H7 (cell line): ENCODE measurements around the gene TMPRSS13. TPM values are rescaled to one million over a fixed set of nuclear protein-coding genes. Genes with fewer than 3 reads are reported as not detected.

ENCODE experiments used
- DNase-seq: peaks from one replicate; pipeline ENCODE4 v3.0.0; 2012
- H3K27me3 ChIP-seq: 2 replicates; pipeline ENCODE4 v1.6.0; 2011; ENCODE audit warnings: mild to moderate bottlenecking, low read length; ENCODE audit not compliant: control insufficient read depth, insufficient read depth
- H3K36me3 ChIP-seq: replicated peaks from 2 replicates; pipeline ENCODE4 v1.5.1; 2011; ENCODE audit warnings: low read length; ENCODE audit not compliant: control insufficient read depth, insufficient read depth
- H3K4me3 ChIP-seq: 2 replicates; pipeline ENCODE4 v1.5.1; 2011; ENCODE audit warnings: low read depth, mild to moderate bottlenecking, control low read depth, low read length, moderate library complexity; ENCODE audit not compliant: insufficient read depth
- total RNA-seq: library from RNA; depleted of rRNA; stranded (reverse); fragments of >200 nt; shearing (Covaris generic); gene quantifications from 2 replicates; pipeline ENCODE4 v1.2.3, GENCODE V29; 2014

The TMPRSS13 gene
- total RNA-seq, 1 experiment from 2014 or later: 0.31 TPM

- Histone ChIP-seq H3K27me3 (no peaks in the 10 kb centered on the region), H3K4me3 (no peak overlapping the region), H3K36me3 (no peaks in the 10 kb centered on the region)
- DNase-seq: no peak
These were observed 44.2 kb downstream of the TMPRSS13 start for GRCh38 chr11:117884994-117885393.

- DNase-seq: no peak
- H3K4me3 ChIP-seq: no peak overlapping the region
- no peaks in the 10 kb centered on the region for H3K36me3 ChIP-seq
- peaks cover 4% of the 10 kb centered on the region; the same call in 1 of the 2 replicates for H3K27me3 ChIP-seq
These were observed 46.1 kb downstream of the TMPRSS13 start for GRCh38 chr11:117883063-117883462.

- no peak for DNase-seq
- peaks cover 10% of the 10 kb centered on the region for H3K27me3 ChIP-seq
- H3K4me3 ChIP-seq: no peak overlapping the region
- H3K36me3 ChIP-seq: no peaks in the 10 kb centered on the region
These were observed 46.8 kb downstream of the TMPRSS13 start for GRCh38 chr11:117882311-117882905.

- no peak for DNase-seq
- Histone ChIP-seq H3K36me3 (no peaks in the 10 kb centered on the region), H3K27me3 (peaks cover 20% of the 10 kb centered on the region), H3K4me3 (no peak overlapping the region)
These were observed 48.0 kb downstream of the TMPRSS13 start for GRCh38 chr11:117881217-117881616.

- Histone ChIP-seq H3K27me3 (peaks cover 31% of the 10 kb centered on the region), H3K36me3 (no peaks in the 10 kb centered on the region), H3K4me3 (no peak overlapping the region)
- no peak for DNase-seq
These were observed 49.4 kb downstream of the TMPRSS13 start for GRCh38 chr11:117879516-117880480.

GRCh38 chr11:117878939-117879475 is 50.2 kb downstream of the TMPRSS13 start:
- H3K36me3 ChIP-seq: no peaks in the 10 kb centered on the region
- H3K4me3 ChIP-seq: no peak overlapping the region
- DNase-seq: no peak
- H3K27me3 ChIP-seq: peaks cover 37% of the 10 kb centered on the region

GRCh38 chr11:117878314-117878938 is 50.8 kb downstream of the TMPRSS13 start:
- Histone ChIP-seq H3K27me3 (peaks cover 39% of the 10 kb centered on the region), H3K4me3 (no peak overlapping the region), H3K36me3 (no peaks in the 10 kb centered on the region)
- DNase-seq: no peak

- Histone ChIP-seq H3K36me3 (no peaks in the 10 kb centered on the region), H3K4me3 (peak overlapping the region; percentile 72), H3K27me3 (peaks cover 39% of the 10 kb centered on the region)
- peak; percentile 63 for DNase-seq
These were observed 52.0 kb downstream of the TMPRSS13 start for GRCh38 chr11:117877120-117877784.

- H3K27me3 ChIP-seq: peaks cover 39% of the 10 kb centered on the region
- H3K36me3 ChIP-seq: no peaks in the 10 kb centered on the region
- peak; percentile 96 for DNase-seq
- H3K4me3 ChIP-seq: peak within 1 kb of the TSS; percentile 72
These were observed 52.7 kb downstream of the TMPRSS13 start, which contains the start of gene FXYD6 for GRCh38 chr11:117876341-117877119. TSS of gene FXYD6 (minus strand) at chr11:117876658. CDS start at chr11:117842776, 33,882 bp downstream.

- no peak for DNase-seq
- Histone ChIP-seq H3K27me3 (peaks cover 39% of the 10 kb centered on the region), H3K4me3 (peak overlapping the region; percentile 72), H3K36me3 (no peaks in the 10 kb centered on the region)
These were observed 53.2 kb downstream of the TMPRSS13 start for GRCh38 chr11:117876059-117876340.

- Histone ChIP-seq H3K27me3 (peaks cover 39% of the 10 kb centered on the region), H3K36me3 (no peaks in the 10 kb centered on the region), H3K4me3 (peak overlapping the region; percentile 72)
- peak; percentile 72 for DNase-seq
These were observed 53.7 kb downstream of the TMPRSS13 start for GRCh38 chr11:117875382-117876058.

GRCh38 chr11:117874910-117875381 is 54.3 kb downstream of the TMPRSS13 start:
- DNase-seq: no peak
- no peak overlapping the region for H3K4me3 ChIP-seq

GRCh38 chr11:117874253-117874909 is 54.8 kb downstream of the TMPRSS13 start:
- peak; percentile 71 for DNase-seq
- H3K4me3 ChIP-seq: peak overlapping the region; percentile 21

More at GRCh38 chr11:117874910-117875381, 54.3 kb downstream of the TMPRSS13 start:
- no peaks in the 10 kb centered on the region for H3K36me3 ChIP-seq
- peaks cover 39% of the 10 kb centered on the region for H3K27me3 ChIP-seq

More at GRCh38 chr11:117874253-117874909, 54.8 kb downstream of the TMPRSS13 start:
- peaks cover 39% of the 10 kb centered on the region for H3K27me3 ChIP-seq
- H3K36me3 ChIP-seq: no peaks in the 10 kb centered on the region
